Measurements from ENCODE around the gene SLC7A4.
"Not testable (repeated sequence)": the region's sequence is repeated elsewhere in the genome, so short reads cannot be mapped to it uniquely, and the experiment has no call there.

The SLC7A4 gene

GRCh38 chr22:21064917-21065864 is 32.8 kb upstream of the SLC7A4 start:
- no peak for DNase-seq (ENCODE audit: low spot score)

- DNase-seq (ENCODE audit: low spot score): not testable (repeated sequence)
These were observed 32.1 kb upstream of the SLC7A4 start for GRCh38 chr22:21064425-21064824.

DNA sequence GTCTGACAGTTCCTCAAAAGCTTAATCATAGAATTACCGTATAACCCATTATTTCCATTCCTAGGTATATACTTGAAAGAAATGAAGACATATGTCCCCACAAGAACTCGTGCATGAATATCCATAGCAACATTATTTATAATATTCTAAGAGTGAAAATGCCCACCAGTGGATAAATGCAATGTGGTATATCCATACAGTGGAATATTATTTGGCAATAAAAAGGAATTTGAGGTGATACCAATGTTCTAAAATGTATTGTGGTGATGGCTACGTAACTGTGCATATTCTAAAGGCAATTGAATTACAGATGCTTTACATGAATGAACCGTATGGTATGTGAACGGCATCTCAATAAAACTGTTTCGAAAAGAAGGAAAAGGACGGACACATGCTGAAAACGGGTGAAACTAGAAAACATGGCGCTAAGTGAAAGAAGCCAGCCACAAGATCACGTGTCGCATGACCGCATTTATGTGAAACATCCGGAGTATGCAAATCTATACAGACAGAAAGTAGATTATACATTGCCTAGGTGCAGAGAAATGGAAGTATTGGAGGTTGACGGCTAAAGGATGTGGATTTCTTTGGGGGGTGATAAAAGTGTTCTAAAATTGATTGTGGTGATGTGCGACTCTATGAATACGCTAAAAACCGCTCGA is 29.4 kb upstream of the SLC7A4 start:
- not testable (repeated sequence) for DNase-seq (ENCODE audit: low spot score)

- DNase-seq (ENCODE audit: low spot score): not testable (repeated sequence)
These were observed 28.0 kb upstream of the SLC7A4 start for GRCh38 chr22:21060363-21060762.

- no peak for DNase-seq (ENCODE audit: low spot score)
These were observed 23.5 kb upstream of the SLC7A4 start for GRCh38 chr22:21055880-21056319.

GRCh38 chr22:21055564-21055834 is 23.1 kb upstream of the SLC7A4 start:
- no peak for DNase-seq (ENCODE audit: low spot score)

GRCh38 chr22:21054714-21055563 is 22.6 kb upstream of the SLC7A4 start:
- DNase-seq (ENCODE audit: low spot score): no peak

- DNase-seq (ENCODE audit: low spot score): no peak
These were observed 21.8 kb upstream of the SLC7A4 start for GRCh38 chr22:21054046-21054713.

DNA sequence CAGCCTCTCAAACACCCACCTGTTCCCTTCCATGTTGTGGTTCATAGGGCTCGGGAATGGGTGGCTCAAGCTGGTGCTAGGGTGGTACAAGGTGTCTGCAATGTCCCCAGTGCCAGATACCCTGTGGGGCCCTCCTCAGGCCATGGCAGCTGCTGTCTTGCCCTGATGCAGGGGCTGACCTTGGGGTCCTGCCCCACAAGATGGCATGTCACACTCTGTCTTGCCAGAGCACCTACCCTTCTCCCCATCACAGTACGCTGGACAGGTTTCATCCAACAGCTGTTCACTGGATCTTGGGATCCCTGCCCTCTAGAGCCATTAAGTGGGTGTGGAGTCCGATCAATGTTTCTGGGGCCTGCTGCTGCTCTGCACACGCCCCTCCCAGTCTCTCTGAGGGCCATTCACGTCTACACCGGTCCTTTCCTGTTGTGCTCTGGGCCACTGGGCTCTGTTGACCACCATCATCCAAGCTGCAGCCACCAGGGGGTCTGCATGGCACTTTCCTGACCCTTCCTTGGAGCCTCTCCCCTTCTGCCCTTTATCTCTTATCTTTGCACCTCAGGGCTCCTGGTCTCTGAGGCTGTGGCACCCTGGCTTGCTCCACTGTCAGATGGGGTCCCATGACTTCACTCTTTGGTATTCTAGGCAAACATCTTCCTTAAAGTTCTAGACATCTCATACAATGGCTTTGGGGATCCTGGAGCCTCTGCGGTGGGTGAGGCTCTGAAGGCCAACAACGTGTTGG is 20.5 kb upstream of the SLC7A4 start:
- DNase-seq (ENCODE audit: low spot score): no peak

GRCh38 chr22:21051831-21052400 is 19.6 kb upstream of the SLC7A4 start:
- no peak for DNase-seq (ENCODE audit: low spot score)

DNA sequence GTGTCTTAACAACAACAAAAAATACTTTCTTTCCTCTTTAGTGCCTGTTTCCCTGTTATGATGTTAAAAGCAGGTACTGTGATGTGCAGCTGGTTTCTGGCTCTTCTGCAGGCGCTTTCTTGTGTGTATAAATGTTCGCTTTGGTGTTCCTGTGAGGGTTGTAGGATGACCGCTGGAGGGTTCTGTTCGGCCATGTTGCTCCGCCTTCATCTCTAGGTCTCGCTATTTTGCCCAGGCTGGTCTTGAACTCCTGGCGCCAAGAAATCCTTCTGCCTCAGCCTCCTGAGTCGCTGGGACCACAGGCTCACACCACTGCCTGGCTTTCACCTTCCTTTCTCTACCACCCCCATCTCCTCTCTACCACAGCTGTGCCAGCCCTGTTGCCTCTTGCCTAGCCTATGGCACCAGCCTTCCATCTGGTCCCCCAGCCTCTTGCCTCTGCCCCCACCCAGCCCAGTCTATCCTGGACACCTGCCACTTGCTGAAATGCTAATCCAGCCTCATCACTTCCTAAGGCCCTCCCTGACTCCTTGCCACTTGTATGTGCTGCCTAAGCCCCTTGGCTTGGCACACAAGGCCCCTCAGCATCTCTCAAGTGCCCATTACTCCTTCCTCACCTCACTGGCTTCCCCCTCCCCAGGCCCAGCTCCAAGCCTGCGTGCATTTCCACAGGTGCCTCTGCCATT is 18.9 kb upstream of the SLC7A4 start:
- DNase-seq (ENCODE audit: low spot score): no peak

DNA sequence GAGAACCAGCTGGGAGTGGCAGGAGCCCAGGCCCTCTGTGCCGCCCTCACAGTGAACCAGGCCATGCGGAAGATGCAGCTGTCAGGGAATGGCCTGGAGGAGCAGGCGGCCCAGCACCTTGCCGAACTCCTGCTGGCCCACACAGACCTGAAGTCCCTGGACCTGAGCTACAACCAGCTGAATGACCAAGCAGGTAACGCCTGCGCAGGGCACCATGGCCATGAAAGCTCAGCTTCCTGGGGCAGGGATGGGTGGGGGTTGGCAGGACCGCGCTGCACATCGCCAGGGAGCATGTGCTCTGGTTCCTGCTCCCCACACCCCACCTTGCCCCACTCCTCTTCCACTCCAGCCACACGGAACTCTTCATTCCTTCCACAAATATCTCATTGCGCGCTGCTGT is 16.6 kb upstream of the SLC7A4 start:
- not testable (repeated sequence) for DNase-seq (ENCODE audit: low spot score)

- not testable (repeated sequence) for DNase-seq (ENCODE audit: low spot score)
These were observed 16.1 kb upstream of the SLC7A4 start for GRCh38 chr22:21048448-21048847.

DNA sequence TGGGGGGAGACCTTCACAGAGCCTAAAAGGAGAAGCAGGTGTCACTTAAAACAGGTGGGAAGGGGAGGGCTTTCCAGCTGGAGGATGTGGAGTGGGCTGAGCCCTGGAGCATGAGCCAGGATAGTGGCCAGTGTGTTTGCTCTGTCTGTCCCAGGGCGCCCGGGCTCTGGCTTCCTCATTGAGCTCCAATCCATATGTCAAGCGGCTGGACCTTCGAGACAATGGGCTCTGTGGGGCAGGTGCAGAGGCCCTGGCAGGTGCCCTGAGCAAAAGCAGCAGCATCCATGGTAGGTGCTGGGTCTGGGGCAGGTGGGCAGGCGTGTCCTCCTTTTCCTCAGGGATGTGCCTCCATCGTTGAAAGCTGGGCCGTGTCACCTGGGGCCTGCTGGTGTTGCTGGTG is 15.4 kb upstream of the SLC7A4 start:
- no peak for DNase-seq (ENCODE audit: low spot score)

DNA sequence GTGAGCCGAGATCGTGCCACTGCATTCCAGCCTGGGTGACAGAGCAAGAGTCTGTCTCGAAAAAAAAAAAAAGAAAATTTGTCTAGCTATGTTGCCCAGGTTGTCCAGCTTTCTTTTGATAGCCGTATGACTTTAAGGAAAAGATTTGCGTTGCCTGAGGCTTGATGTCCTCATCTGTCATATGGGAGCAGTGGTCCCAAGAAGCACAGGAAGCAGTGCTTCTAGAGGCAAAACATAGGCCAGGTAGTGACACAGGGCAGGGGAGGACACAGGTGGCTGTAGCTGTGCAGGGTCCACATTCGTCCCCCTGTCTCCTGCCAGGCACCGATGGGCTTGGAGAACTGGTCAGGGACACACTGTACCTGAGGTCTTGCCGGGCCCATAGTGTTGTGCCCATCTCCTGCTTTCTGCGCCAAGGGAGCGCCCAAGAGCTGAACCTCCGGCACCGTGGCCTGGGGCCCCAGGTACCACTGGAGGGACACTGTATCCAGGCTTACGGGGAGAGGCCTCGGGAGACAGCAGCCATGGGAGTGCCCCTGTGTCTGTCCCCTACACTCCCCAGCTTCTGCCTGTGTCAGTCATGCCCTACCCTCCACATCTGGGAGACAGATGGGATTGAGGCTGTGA is 14.8 kb upstream of the SLC7A4 start:
- DNase-seq (ENCODE audit: low spot score): no peak

- peak; percentile 99 for DNase-seq (ENCODE audit: low spot score)
These were observed 13.4 kb upstream of the SLC7A4 start, which contains the start of gene LRRC74B for GRCh38 chr22:21045585-21046294. Gene LRRC74B, plus strand, starts transcription at chr22:21045946. Its CDS starts 41 bp downstream, at chr22:21045987.

DNA sequence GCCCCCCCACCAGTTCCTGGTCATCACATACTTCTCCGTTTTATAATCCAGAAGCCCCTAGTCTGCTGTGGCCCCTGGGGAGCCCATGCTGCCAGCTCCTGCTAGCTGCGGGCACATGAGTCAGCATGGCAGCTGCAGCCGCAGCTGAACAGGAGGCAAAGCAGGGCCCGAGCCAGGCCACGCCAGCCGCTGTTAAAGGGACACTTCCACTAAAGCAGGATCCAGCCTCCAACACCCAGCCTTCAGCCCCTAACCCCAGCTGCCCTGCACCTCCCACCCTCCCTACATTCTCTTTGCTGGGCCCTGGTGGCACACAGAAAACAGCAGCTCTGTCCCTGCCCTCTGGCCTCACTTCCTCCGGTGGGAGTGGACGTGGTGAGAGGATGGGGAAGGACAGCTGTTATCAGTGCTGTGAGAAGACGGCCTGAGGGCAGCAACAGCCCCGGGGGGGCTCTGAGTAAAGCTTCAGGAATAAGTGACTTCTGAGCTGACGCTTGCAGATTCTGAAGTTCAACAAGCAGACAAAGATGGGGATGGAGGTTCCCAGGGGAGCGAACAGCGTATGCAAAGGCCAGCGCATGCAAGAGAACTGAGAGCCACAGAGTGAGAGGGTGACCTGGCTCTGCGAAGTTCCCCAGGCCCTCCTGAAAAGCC is 12.7 kb upstream of the SLC7A4 start:
- peak; percentile 85 for DNase-seq (ENCODE audit: low spot score)

- no peak for DNase-seq (ENCODE audit: low spot score)
These were observed 11.6 kb upstream of the SLC7A4 start for GRCh38 chr22:21043860-21044535.

Measured in hepatic stellate cell (primary cell).